GM19240 (cell line): Measurements from ENCODE around the gene FA2H.
A peak's percentile ranks its signal among the peaks of the same experiment; 100 is the strongest.
"Not testable (repeated sequence)": the region's sequence is repeated elsewhere in the genome, so short reads cannot be mapped to it uniquely, and the experiment has no call there.

Experiments used
- DNase-seq: peaks from one replicate; pipeline ENCODE4 v3.0.0; 2011; ENCODE audit warnings: low spot score; ENCODE audit not compliant: insufficient read length

Gene FA2H

GRCh38 chr16:74725651-74726455 lies 48.8 kb downstream of the FA2H start:
- DNase-seq, result no peak

- no peak for DNase-seq
Observed at GRCh38 chr16:74724820-74725549, 49.6 kb downstream of the FA2H start.

- DNase-seq, result no peak
Observed at GRCh38 chr16:74723256-74723655, 51.4 kb downstream of the FA2H start.

- DNase-seq, result not testable (repeated sequence)
Observed at GRCh38 chr16:74722156-74722555, 52.5 kb downstream of the FA2H start.

- DNase-seq, result no peak
Observed at GRCh38 chr16:74721716-74722115, 52.9 kb downstream of the FA2H start.

- DNase-seq, result no peak
Observed at GRCh38 chr16:74720579-74720978, 54.0 kb downstream of the FA2H start.

GRCh38 chr16:74718741-74719610 lies 55.6 kb downstream of the FA2H start:
- DNase-seq, result no peak

- no peak for DNase-seq
Observed at GRCh38 chr16:74718140-74718539, 56.5 kb downstream of the FA2H start.

GRCh38 chr16:74717367-74717766 lies 57.3 kb downstream of the FA2H start:
- DNase-seq, result no peak

- no peak for DNase-seq
Observed at GRCh38 chr16:74716355-74716754, 58.3 kb downstream of the FA2H start.

GRCh38 chr16:74713876-74714275 lies 60.7 kb downstream of the FA2H start:
- DNase-seq, result no peak

GRCh38 chr16:74713325-74713724 lies 61.3 kb downstream of the FA2H start:
- DNase-seq, result no peak

- no peak for DNase-seq
Observed at GRCh38 chr16:74711938-74712337, 62.7 kb downstream of the FA2H start.

- no peak for DNase-seq
Observed at GRCh38 chr16:74710401-74710800, 64.2 kb downstream of the FA2H start.

GRCh38 chr16:74709441-74709877 lies 65.2 kb downstream of the FA2H start:
- DNase-seq, result peak; percentile 74

- no peak for DNase-seq
Observed at GRCh38 chr16:74700438-74701225, 74.0 kb downstream of the FA2H start, which contains the start of gene MLKL. Gene MLKL, minus strand, starts transcription at chr16:74700862. Its CDS starts 5,105 bp downstream, at chr16:74695757.

- peak; percentile 23 for DNase-seq
Observed at GRCh38 chr16:74700116-74700437, 74.5 kb downstream of the FA2H start.

GRCh38 chr16:74699666-74700065 lies 75.0 kb downstream of the FA2H start:
- no peak for DNase-seq

GRCh38 chr16:74698222-74698621 lies 76.4 kb downstream of the FA2H start:
- no peak for DNase-seq

- peak; percentile 71 for DNase-seq
Observed at GRCh38 chr16:74695450-74696422, 78.9 kb downstream of the FA2H start.
